GM13976 (cell line): Measurements from ENCODE around the gene ETS2.

Experiments
- DNase-seq: peaks from one replicate; pipeline ENCODE4 v3.0.0; 2012; ENCODE audit warnings: low spot score
- in situ Hi-C: fragments of 300-500 bp; cut with MboI; formaldehyde crosslinking; loops from one replicate; pipeline ENCODE4 v1.12.0; 2022; ENCODE audit warnings: low sequenced_read_pairs, mixed read lengths, inconsistent platforms; ENCODE audit not compliant: unreplicated experiment
- TF ChIP-seq, protein P1 (sequence below): IDR thresholded peaks from 2 replicates; pipeline ENCODE4 v1.5.1; 2012; ENCODE audit warnings: borderline replicate concordance, mild to moderate bottlenecking; ENCODE audit not compliant: insufficient read depth; ENCODE audit errors: extremely low read depth, missing control alignments, control extremely low read depth

Gene ETS2

DNA sequence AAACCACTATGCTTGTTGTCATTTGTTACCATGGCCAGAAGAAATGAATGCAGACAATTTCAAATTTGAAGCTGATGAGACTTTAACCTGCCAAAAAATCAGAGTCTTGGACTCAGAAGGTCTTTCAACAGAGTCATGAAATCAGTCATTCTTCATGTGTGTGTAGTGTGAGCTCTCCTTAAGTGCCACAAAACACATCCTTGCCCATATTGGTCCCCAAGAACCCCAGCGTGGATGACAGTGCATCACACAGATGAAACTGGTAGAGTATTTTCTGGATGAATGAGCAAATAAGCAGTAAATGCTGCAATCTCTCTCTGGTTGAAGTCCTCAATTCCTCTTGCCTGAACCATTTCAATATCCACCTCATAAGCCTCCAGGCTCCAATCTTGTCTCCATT is 28.7 kb upstream of the ETS2 start:
- TF ChIP-seq, protein P1, sequence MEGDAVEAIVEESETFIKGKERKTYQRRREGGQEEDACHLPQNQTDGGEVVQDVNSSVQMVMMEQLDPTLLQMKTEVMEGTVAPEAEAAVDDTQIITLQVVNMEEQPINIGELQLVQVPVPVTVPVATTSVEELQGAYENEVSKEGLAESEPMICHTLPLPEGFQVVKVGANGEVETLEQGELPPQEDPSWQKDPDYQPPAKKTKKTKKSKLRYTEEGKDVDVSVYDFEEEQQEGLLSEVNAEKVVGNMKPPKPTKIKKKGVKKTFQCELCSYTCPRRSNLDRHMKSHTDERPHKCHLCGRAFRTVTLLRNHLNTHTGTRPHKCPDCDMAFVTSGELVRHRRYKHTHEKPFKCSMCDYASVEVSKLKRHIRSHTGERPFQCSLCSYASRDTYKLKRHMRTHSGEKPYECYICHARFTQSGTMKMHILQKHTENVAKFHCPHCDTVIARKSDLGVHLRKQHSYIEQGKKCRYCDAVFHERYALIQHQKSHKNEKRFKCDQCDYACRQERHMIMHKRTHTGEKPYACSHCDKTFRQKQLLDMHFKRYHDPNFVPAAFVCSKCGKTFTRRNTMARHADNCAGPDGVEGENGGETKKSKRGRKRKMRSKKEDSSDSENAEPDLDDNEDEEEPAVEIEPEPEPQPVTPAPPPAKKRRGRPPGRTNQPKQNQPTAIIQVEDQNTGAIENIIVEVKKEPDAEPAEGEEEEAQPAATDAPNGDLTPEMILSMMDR = no peak
- no peak for DNase-seq
- in situ Hi-C loops = no loop called here

DNA sequence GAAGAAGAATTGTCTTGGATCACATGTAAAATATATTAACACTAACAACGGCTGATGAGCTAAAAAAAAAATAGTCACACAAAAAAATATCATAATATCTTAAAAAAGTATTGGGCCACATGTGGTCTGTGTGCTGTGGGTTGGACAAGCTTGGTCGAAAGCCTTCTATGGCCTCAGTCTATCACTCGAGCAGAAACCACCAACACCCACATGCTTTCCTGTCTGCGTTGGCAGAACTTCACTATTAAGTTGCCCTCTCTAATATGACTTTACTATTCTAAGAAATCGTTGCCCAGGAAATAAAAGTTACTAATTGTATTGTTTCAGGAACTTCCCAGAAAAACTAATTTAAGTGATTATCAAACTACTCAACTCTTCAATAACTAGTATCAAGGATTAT is 28.2 kb upstream of the ETS2 start:
- no peak for DNase-seq
- TF ChIP-seq, protein P1 = no peak
- in situ Hi-C loops = no loop called here

DNA sequence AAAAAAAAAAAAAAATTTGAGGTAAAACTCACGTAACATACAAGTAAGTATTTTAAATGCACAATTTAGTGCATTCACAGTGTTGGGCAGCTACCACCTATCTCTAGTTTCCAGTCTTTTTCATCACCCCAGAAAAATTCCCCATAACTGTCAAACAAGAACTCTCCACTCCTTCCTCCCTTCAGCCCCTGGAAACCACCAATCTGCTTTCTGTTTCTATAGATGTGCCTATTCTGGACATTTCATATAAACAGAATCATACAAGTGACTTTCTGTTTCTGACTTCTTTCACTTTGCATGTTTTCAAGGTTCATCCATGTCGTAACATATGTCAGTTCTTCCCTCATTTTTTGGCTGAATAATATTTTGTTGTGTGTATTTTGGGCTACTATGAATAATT is 24.9 kb upstream of the ETS2 start:
- in situ Hi-C loops = no loop called here
- DNase-seq = peak; percentile 41
- TF ChIP-seq, protein P1 = no peak

DNA sequence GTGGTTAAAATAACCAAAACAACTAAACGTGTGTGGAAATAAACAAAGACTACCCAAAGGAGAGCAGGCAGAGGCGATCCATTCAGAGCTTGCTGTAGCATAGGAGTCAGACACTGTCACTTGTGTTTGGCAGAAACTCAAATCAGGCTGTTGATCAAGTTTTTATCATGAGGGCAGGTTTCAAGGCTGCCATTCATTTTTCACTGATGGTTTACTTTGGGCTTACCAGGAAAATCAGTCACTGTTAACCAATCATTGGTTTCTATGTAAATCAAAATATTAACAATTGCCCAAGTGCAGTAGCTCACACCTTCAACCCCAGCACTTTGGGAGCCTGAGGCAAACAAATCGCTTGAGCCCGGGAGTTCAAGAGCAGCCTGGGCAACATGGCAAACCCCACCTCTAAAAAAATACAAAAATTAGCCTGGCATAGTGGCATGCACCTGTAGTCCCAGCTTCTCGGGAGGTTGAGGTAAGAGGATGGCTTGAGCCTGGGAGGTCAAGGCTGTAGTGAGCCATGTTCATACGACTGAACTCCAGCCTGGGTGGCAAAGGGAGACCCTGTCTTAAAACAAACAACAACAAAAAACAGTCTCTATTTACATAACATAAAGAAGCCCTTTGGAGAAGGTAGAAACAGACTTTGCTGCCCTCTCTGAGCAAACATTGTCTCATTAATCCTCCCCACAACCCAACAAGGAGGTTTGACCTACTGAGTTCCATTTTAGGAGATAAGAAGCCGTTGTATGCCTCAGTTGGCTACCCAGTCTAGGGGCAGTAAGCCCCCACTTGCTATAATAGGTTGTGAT is 21.1 kb upstream of the ETS2 start:
- DNase-seq = no peak
- in situ Hi-C loops = no loop called here
- TF ChIP-seq, protein P1 = no peak

DNA sequence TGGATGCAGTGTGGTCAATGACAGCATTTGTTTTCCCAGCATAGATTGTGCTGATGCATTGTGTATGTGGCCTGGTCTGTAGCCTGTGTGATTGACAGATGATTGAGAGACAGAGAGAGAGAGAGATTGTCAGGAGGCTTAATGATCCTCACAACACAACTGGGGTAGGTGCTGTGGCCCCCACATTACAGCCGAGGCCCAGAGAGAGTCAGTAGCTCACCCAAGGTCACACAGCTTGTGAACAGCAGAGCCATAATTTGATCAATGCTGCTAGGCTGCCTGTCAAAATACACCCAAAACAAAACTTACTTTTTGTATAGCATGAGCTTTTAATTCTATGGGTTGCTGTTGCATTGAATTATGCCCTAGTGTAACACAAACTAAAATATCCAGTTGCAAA is 20.2 kb upstream of the ETS2 start:
- in situ Hi-C loops = no loop called here
- DNase-seq = no peak
- TF ChIP-seq, protein P1 = no peak

DNA sequence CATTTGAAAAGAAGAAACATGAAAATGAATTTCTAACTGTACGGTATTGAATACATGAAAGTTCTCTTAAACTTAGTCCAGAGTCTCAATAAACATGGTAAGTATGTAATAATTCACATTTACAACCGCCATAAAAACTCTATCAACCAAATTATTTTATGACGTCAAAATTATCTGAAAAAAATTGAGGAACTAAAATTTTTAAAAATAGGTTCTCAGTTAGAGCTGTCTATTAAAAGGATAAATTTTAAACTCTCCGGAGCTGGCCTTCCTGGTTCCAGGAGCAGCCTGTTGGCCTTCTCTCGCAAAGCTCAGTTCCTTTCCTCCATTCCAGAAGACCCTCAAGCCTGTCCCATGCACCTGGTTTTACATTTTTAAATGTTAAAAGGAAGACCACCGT is 18.7 kb upstream of the ETS2 start:
- in situ Hi-C loops = no loop called here
- TF ChIP-seq, protein P1 = no peak
- DNase-seq = no peak
